ENCODE results near the gene FGGY. TPM values are rescaled to one million over a fixed set of nuclear protein-coding genes. Genes with fewer than 3 reads are reported as not detected.

FGGY gene
- total and polyA plus RNA-seq, 8 donors, result 6.2 to 27.0 (median 16.0) TPM

GRCh38 chr1:59684698-59685097 lies 387.8 kb downstream of the FGGY start:
- intact Hi-C loops (cut with DNase I), result loop anchor here in 1 of 3 donors (10.0 kb wide), 1 partner anchor 360 kb away; no protein-coding TSS in a partner anchor
- DNase-seq (no peak), ATAC-seq (no peak), FAIRE-seq (no peak)
- 80 to 88% methylated on average over 4 of the region's 4 CpGs for WGBS, 2 donors
- Histone ChIP-seq H3K4me1 (no peaks in the 10 kb centered on the region), H3K36me3 (no peaks in the 10 kb centered on the region), H3K27me3 (no peaks in the 10 kb centered on the region), H3K4me3 (no peak overlapping the region), H3K9me3 (no peaks in the 10 kb centered on the region), H3K27ac (no peak overlapping the region)
- TF ChIP-seq, protein P1, sequence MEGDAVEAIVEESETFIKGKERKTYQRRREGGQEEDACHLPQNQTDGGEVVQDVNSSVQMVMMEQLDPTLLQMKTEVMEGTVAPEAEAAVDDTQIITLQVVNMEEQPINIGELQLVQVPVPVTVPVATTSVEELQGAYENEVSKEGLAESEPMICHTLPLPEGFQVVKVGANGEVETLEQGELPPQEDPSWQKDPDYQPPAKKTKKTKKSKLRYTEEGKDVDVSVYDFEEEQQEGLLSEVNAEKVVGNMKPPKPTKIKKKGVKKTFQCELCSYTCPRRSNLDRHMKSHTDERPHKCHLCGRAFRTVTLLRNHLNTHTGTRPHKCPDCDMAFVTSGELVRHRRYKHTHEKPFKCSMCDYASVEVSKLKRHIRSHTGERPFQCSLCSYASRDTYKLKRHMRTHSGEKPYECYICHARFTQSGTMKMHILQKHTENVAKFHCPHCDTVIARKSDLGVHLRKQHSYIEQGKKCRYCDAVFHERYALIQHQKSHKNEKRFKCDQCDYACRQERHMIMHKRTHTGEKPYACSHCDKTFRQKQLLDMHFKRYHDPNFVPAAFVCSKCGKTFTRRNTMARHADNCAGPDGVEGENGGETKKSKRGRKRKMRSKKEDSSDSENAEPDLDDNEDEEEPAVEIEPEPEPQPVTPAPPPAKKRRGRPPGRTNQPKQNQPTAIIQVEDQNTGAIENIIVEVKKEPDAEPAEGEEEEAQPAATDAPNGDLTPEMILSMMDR (IDR thresholded peaks at IDR 0.05), result no peak

- no peak for DNase-seq
- WGBS, 2 donors, result 98 to 99% methylated on average over 3 of the region's 3 CpGs
- H3K27me3 ChIP-seq, result no peaks in the 10 kb centered on the region
- intact Hi-C loops (cut with DNase I), result loop anchor here in 1 of 3 donors (10.0 kb wide), 1 partner anchor 360 kb away; no protein-coding TSS in a partner anchor
- H3K4me3 ChIP-seq, result no peak overlapping the region
- TF ChIP-seq, protein P1 (IDR thresholded peaks at IDR 0.05), result no peak
- H3K4me1 ChIP-seq, result no peaks in the 10 kb centered on the region
- FAIRE-seq, result no peak
- no peaks in the 10 kb centered on the region for H3K36me3 ChIP-seq
- no peak for ATAC-seq
- H3K27ac ChIP-seq, result no peak overlapping the region
- no peaks in the 10 kb centered on the region for H3K9me3 ChIP-seq
These were observed 388.2 kb downstream of the FGGY start for GRCh38 chr1:59685101-59685500.

GRCh38 chr1:59685666-59686065 lies 388.8 kb downstream of the FGGY start:
- ATAC-seq, result no peak
- H3K27ac ChIP-seq, result no peak overlapping the region
- intact Hi-C loops (cut with DNase I), result loop anchor here in 1 of 3 donors (10.0 kb wide), 1 partner anchor 361 kb away; no protein-coding TSS in a partner anchor
- 97 to 98% methylated on average over 2 of the region's 2 CpGs for WGBS, 2 donors
- TF ChIP-seq, protein P1 (IDR thresholded peaks at IDR 0.05), result no peak
- H3K4me3 ChIP-seq, result no peak overlapping the region
- no peaks in the 10 kb centered on the region for H3K4me1 ChIP-seq
- no peak for DNase-seq
- no peaks in the 10 kb centered on the region for H3K36me3 ChIP-seq
- no peaks in the 10 kb centered on the region for H3K27me3 ChIP-seq
- FAIRE-seq, result no peak
- no peaks in the 10 kb centered on the region for H3K9me3 ChIP-seq

DNA sequence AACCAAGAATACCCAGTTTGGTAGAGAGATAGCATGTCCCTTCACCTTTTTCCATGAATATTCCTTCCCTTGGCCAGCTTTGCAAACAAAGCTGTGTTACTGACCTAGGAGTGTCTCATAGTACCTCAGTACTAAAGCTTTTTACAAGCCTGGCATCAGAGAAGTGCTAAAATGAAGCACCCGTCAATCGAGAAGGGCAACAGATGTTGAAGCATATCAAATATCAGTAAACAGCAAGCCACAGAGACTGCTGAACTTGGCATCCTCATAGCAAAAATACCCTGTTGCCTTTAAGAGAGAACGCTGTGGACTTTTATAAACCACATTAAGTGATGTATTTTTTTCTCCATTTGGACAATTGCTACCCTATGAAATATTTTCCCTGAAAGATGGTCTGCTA lies 389.3 kb downstream of the FGGY start:
- FAIRE-seq, result no peak
- H3K9me3 ChIP-seq, result no peaks in the 10 kb centered on the region
- ATAC-seq, result no peak
- no peaks in the 10 kb centered on the region for H3K36me3 ChIP-seq
- H3K27me3 ChIP-seq, result no peaks in the 10 kb centered on the region
- DNase-seq, result no peak
- intact Hi-C loops (cut with DNase I), result loop anchor here in 1 of 3 donors (10.0 kb wide), 1 partner anchor 361 kb away; no protein-coding TSS in a partner anchor
- no peak overlapping the region for H3K27ac ChIP-seq
- H3K4me3 ChIP-seq, result no peak overlapping the region
- TF ChIP-seq, protein P1 (IDR thresholded peaks at IDR 0.05), result no peak
- 63 to 68% methylated on average over 3 of the region's 3 CpGs for WGBS, 2 donors
- H3K4me1 ChIP-seq, result no peaks in the 10 kb centered on the region

GRCh38 chr1:59686574-59686973 lies 389.7 kb downstream of the FGGY start:
- WGBS, 2 donors, result 76 to 85% methylated on average over 2 of the region's 2 CpGs
- TF ChIP-seq, protein P1 (IDR thresholded peaks at IDR 0.05), result no peak
- Histone ChIP-seq H3K4me1 (no peaks in the 10 kb centered on the region), H3K4me3 (no peak overlapping the region), H3K27me3 (no peaks in the 10 kb centered on the region), H3K9me3 (no peaks in the 10 kb centered on the region), H3K36me3 (no peaks in the 10 kb centered on the region), H3K27ac (no peak overlapping the region)
- intact Hi-C loops (cut with DNase I), result loop anchor here in 1 of 3 donors (10.0 kb wide), 1 partner anchor 362 kb away; no protein-coding TSS in a partner anchor
- no peak for FAIRE-seq
- no peak for DNase-seq
- ATAC-seq, result no peak
